ENCODE results near the gene CABP2. TPM values are rescaled to one million over a fixed set of nuclear protein-coding genes. Genes with fewer than 3 reads are reported as not detected.

Gene CABP2
- total and polyA plus RNA-seq, 10 of the 15 experiments (the other 5 are each of a cell fraction or from before 2014, with no cell fraction given) = not detected

- Histone ChIP-seq H3K27ac (ENCODE audit: control insufficient read depth, insufficient read depth) (no peak overlapping the region), H2AFZ (ENCODE audit: control insufficient read depth, low read depth, low read length) (no peak overlapping the region), H4K20me1 (ENCODE audit: control insufficient read depth, insufficient read depth) (no peaks in the 10 kb centered on the region), H3K27me3 (replicated peaks in 1 of 2; ENCODE audit: control insufficient read depth in 2 of 2, insufficient read depth in 2 of 2, low read length in 1 of 2) (no peaks in the 10 kb centered on the region), H3K4me3 (no peak overlapping the region), H3K4me1 (ENCODE audit: control insufficient read depth, insufficient read depth, low read length) (peaks cover 15% of the 10 kb centered on the region), H3K9me3 (replicated peaks; ENCODE audit: control insufficient read depth, insufficient read depth, low read length) (peaks cover 12% of the 10 kb centered on the region; the same call in 2 of the 3 replicates), H3K4me2 (ENCODE audit: control insufficient read depth, insufficient read depth) (no peak overlapping the region), H3K36me3 (ENCODE audit: control insufficient read depth in 2 of 2, insufficient read depth in 2 of 2, low read length in 1 of 2) (no peaks in the 10 kb centered on the region), H3K9ac (ENCODE audit: control insufficient read depth, insufficient read depth, low read length) (no peak overlapping the region), H3K79me2 (ENCODE audit: control insufficient read depth, insufficient read depth, low read length) (no peaks in the 10 kb centered on the region)
- TF ChIP-seq ATF3 (IDR thresholded peaks at IDR 0.05; ENCODE audit: borderline replicate concordance, extremely low read depth, low read depth, low read length) (no peak), HDAC2 (IDR thresholded peaks at IDR 0.05) (no peak), ATF7 (IDR thresholded peaks at IDR 0.05; ENCODE audit: low read depth) (no peak), KAT2A (conservative IDR thresholded peaks at IDR 0.05; ENCODE audit: control insufficient read depth, low read depth, low read length) (no peak), DPF2 (IDR thresholded peaks at IDR 0.05) (no peak), EP300 (IDR thresholded peaks at IDR 0.05; ENCODE audit: borderline replicate concordance in 1 of 2, control insufficient read depth in 1 of 2, low read depth in 2 of 2, low read length in 2 of 2) (no peak), BCL3 (IDR thresholded peaks at IDR 0.05; ENCODE audit: borderline replicate concordance, insufficient read depth, low read depth, low read length, poor library complexity, severe bottlenecking) (no peak), SPI1 (IDR thresholded peaks at IDR 0.05; ENCODE audit: borderline replicate concordance, insufficient read depth, low read depth, low read length) (no peak), PBX3 (IDR thresholded peaks at IDR 0.05; ENCODE audit: insufficient replicate concordance, low read depth, low read length) (no peak), POLR2AphosphoS5 (IDR thresholded peaks at IDR 0.05; ENCODE audit: low read length) (no peak), ASH2L (IDR thresholded peaks at IDR 0.05; ENCODE audit: borderline replicate concordance, low read depth) (no peak), ZZZ3 (IDR thresholded peaks at IDR 0.05; ENCODE audit: control insufficient read depth, insufficient read length, low read depth) (no peak), NR2C1 (IDR thresholded peaks at IDR 0.05) (no peak), CBX3 (IDR thresholded peaks at IDR 0.05; ENCODE audit: borderline replicate concordance, low read depth) (no peak), ESRRA (IDR thresholded peaks at IDR 0.05; ENCODE audit: low read length) (no peak), MTA2 (IDR thresholded peaks at IDR 0.05; ENCODE audit: low read depth) (no peak), FOXK2 (IDR thresholded peaks at IDR 0.05) (no peak), WRNIP1 (IDR thresholded peaks at IDR 0.05; ENCODE audit: borderline replicate concordance, low read depth, low read length) (no peak)
- CTCF ChIA-PET = interaction anchor here (1.1 kb wide), 1 partner anchor 27 kb away, joined by 4 read pairs; the partner anchor contains the start of gene GSTP1
- FAIRE-seq (no peak), DNase-seq (ENCODE audit: low read depth, low spot score) (no peak), ATAC-seq (no peak)
- intact Hi-C loops (cut with micrococcal nuclease; ENCODE audit: unreplicated experiment) = loop anchor here (5.0 kb wide), 1 partner anchor 49 kb away; the partner anchor contains the start of genes CDK2AP2 and PITPNM1
- RAD21 ChIA-PET (ENCODE audit: unreplicated experiment) = interaction anchor here (0.9 kb wide), 1 partner anchor 141 kb away, joined by 3 read pairs; no protein-coding TSS in a partner anchor
- in situ Hi-C loops (cut with MboI) = no loop called here
- SMC1A ChIA-PET (ENCODE audit: uncharacterized antibody, unreplicated experiment) = interaction anchor here (1.7 kb wide), 1 partner anchor 143 kb away, joined by 4 read pairs; no protein-coding TSS in a partner anchor
- POLR2A ChIA-PET = interaction anchor here (1.2 kb wide), 1 partner anchor 14 kb away, joined by 5 read pairs; no protein-coding TSS in a partner anchor
- WGBS (ENCODE audit: insufficient coverage, insufficient replicate concordance, low lambda C conversion rate, missing lambda C conversion rate) = 40% methylated on average over 3 of the region's 3 CpGs
- no TSS peak for BruUV-seq (replicated peaks)
Measured at GRCh38 chr11:67556244-67556643, 33.0 kb upstream of the CABP2 start.
